Activated CD8-positive, alpha-beta memory T cell treated with anti-CD3 and anti-CD28 coated beads, Interleukin-2, amount 10 ng/mL, durations not matched to agents 7 days and 5 days (primary cell): ENCODE measurements around the gene EPB41L2. TPM values are rescaled to one million over a fixed set of nuclear protein-coding genes. Genes with fewer than 3 reads are reported as not detected.

Source experiments
- ATAC-seq: fragments of 150-1000 bp; cut with Tn5 transposase; one replicate; pipeline ENCODE4 v1.10.0; 2021; ENCODE audit warnings: moderate library complexity
- CTCF ChIA-PET: fragments of 350-600 bp; sonication (Branson Sonifier 250); formaldehyde crosslinking; loops from one replicate; lab custom pipeline; 2021; ENCODE audit warnings: antibody characterized with exemption; lab: Charles Lee
- DNase-seq: peaks from one replicate; pipeline ENCODE4 v3.0.0-alpha.2; 2020
- H3K27ac Mint-ChIP-seq: one replicate; pipeline ENCODE4 v1.8.0; 2021; ENCODE audit warnings: mild to moderate bottlenecking, mixed read lengths
- H3K27me3 Mint-ChIP-seq: one replicate; pipeline ENCODE4 v1.8.0; 2021; ENCODE audit warnings: mixed read lengths
- H3K36me3 Mint-ChIP-seq: one replicate; pipeline ENCODE4 v1.8.0; 2021; ENCODE audit warnings: mild to moderate bottlenecking, mixed read lengths
- H3K4me1 Mint-ChIP-seq: one replicate; pipeline ENCODE4 v1.8.0; 2021; ENCODE audit warnings: mixed read lengths
- H3K4me3 Mint-ChIP-seq: one replicate; pipeline ENCODE4 v1.8.0; 2021; ENCODE audit warnings: mild to moderate bottlenecking, moderate library complexity, mixed read lengths
- H3K9me3 Mint-ChIP-seq: one replicate; pipeline ENCODE4 v1.8.0; 2022; ENCODE audit warnings: low read depth, mixed read lengths
- total RNA-seq, 2 experiments: library from RNA; stranded (reverse); gene quantifications; one replicate each; pipeline ENCODE4 v1.2.3, GENCODE V29; 2021

Gene EPB41L2
- total RNA-seq, 2 experiments from 2014 or later: 32.8 to 58.0 TPM

GRCh38 chr6:130873746-130874145 is 189.3 kb downstream of the EPB41L2 start:
- ATAC-seq: no peak
- Mint-ChIP-seq H3K27me3 (no peaks in the 10 kb centered on the region), H3K4me3 (no peak overlapping the region), H3K36me3 (no peaks in the 10 kb centered on the region), H3K9me3 (no peaks in the 10 kb centered on the region), H3K4me1 (peaks cover 7% of the 10 kb centered on the region), H3K27ac (no peak overlapping the region)
- CTCF ChIA-PET: interaction anchor here (1.0 to 2.4 kb wide), 5 partner anchors 10 to 551 kb away, joined by 3 to 13 read pairs (median 5); no protein-coding TSS in a partner anchor
- no peak for DNase-seq

GRCh38 chr6:130872250-130873095 is 190.6 kb downstream of the EPB41L2 start:
- H3K27me3 Mint-ChIP-seq: no peaks in the 10 kb centered on the region
- CTCF ChIA-PET: interaction anchor here (1.0 to 2.4 kb wide), 11 partner anchors 8 to 548 kb away, joined by 3 to 13 read pairs (median 5); no protein-coding TSS in a partner anchor
- H3K36me3 Mint-ChIP-seq: no peaks in the 10 kb centered on the region
- no peaks in the 10 kb centered on the region for H3K9me3 Mint-ChIP-seq
- peaks cover 7% of the 10 kb centered on the region for H3K4me1 Mint-ChIP-seq
- DNase-seq (peak; percentile 79), ATAC-seq (peak; percentile 49)
- no peak overlapping the region for H3K27ac Mint-ChIP-seq
- H3K4me3 Mint-ChIP-seq: no peak overlapping the region

GRCh38 chr6:130870179-130870880 is 192.7 kb downstream of the EPB41L2 start:
- H3K4me1 Mint-ChIP-seq: peaks cover 7% of the 10 kb centered on the region
- no peak for DNase-seq
- no peak overlapping the region for H3K4me3 Mint-ChIP-seq
- no peak overlapping the region for H3K27ac Mint-ChIP-seq
- CTCF ChIA-PET: interaction anchor here (0.7 to 2.2 kb wide), 7 partner anchors 10 to 917 kb away, joined by 3 to 9 read pairs (median 4); no protein-coding TSS in a partner anchor
- no peaks in the 10 kb centered on the region for H3K27me3 Mint-ChIP-seq
- no peak for ATAC-seq
- H3K9me3 Mint-ChIP-seq: no peaks in the 10 kb centered on the region
- H3K36me3 Mint-ChIP-seq: no peaks in the 10 kb centered on the region

GRCh38 chr6:130869681-130870080 is 193.4 kb downstream of the EPB41L2 start:
- CTCF ChIA-PET: no interaction called here
- H3K27ac Mint-ChIP-seq: no peak overlapping the region
- peaks cover 7% of the 10 kb centered on the region for H3K4me1 Mint-ChIP-seq
- no peaks in the 10 kb centered on the region for H3K27me3 Mint-ChIP-seq
- H3K36me3 Mint-ChIP-seq: no peaks in the 10 kb centered on the region
- DNase-seq (no peak), ATAC-seq (no peak)
- H3K4me3 Mint-ChIP-seq: no peak overlapping the region
- H3K9me3 Mint-ChIP-seq: no peaks in the 10 kb centered on the region

- ATAC-seq (no peak), DNase-seq (no peak)
- Mint-ChIP-seq H3K27ac (no peak overlapping the region), H3K36me3 (no peaks in the 10 kb centered on the region), H3K27me3 (no peaks in the 10 kb centered on the region), H3K4me3 (no peak overlapping the region), H3K4me1 (peaks cover 4% of the 10 kb centered on the region), H3K9me3 (no peaks in the 10 kb centered on the region)
- CTCF ChIA-PET: no interaction called here
Observed at GRCh38 chr6:130865793-130866192, 197.3 kb downstream of the EPB41L2 start.

GRCh38 chr6:130864344-130864743 is 198.7 kb downstream of the EPB41L2 start:
- ATAC-seq (no peak), DNase-seq (no peak)
- Mint-ChIP-seq H3K4me3 (no peak overlapping the region), H3K27me3 (no peaks in the 10 kb centered on the region), H3K9me3 (no peaks in the 10 kb centered on the region), H3K4me1 (no peaks in the 10 kb centered on the region), H3K36me3 (no peaks in the 10 kb centered on the region), H3K27ac (no peak overlapping the region)
- CTCF ChIA-PET: interaction anchor here (1.0 to 1.5 kb wide), 2 partner anchors 8 to 25 kb away, joined by 3 to 5 read pairs; no protein-coding TSS in a partner anchor

- no peak for DNase-seq
- no peak for ATAC-seq
- Mint-ChIP-seq H3K36me3 (no peaks in the 10 kb centered on the region), H3K27ac (no peak overlapping the region), H3K4me1 (no peaks in the 10 kb centered on the region), H3K9me3 (no peaks in the 10 kb centered on the region), H3K27me3 (no peaks in the 10 kb centered on the region), H3K4me3 (no peak overlapping the region)
- CTCF ChIA-PET: interaction anchor here (1.0 to 1.5 kb wide), 2 partner anchors 9 to 26 kb away, joined by 3 to 5 read pairs; no protein-coding TSS in a partner anchor
Observed at GRCh38 chr6:130863415-130864230, 199.4 kb downstream of the EPB41L2 start.

GRCh38 chr6:130862370-130862769 is 200.7 kb downstream of the EPB41L2 start:
- Mint-ChIP-seq H3K4me3 (no peak overlapping the region), H3K9me3 (no peaks in the 10 kb centered on the region), H3K27ac (no peak overlapping the region), H3K4me1 (no peaks in the 10 kb centered on the region), H3K36me3 (no peaks in the 10 kb centered on the region), H3K27me3 (no peaks in the 10 kb centered on the region)
- no peak for ATAC-seq
- CTCF ChIA-PET: interaction anchor here (0.6 kb wide), 1 partner anchor 12 kb away, joined by 3 read pairs; no protein-coding TSS in a partner anchor
- DNase-seq: no peak

- H3K27ac Mint-ChIP-seq: no peak overlapping the region
- ATAC-seq: no peak
- H3K4me3 Mint-ChIP-seq: no peak overlapping the region
- no peaks in the 10 kb centered on the region for H3K36me3 Mint-ChIP-seq
- no peak for DNase-seq
- no peaks in the 10 kb centered on the region for H3K27me3 Mint-ChIP-seq
- CTCF ChIA-PET: interaction anchor here (1.0 kb wide), 1 partner anchor 17 kb away, joined by 3 read pairs; no protein-coding TSS in a partner anchor
- H3K4me1 Mint-ChIP-seq: no peaks in the 10 kb centered on the region
- H3K9me3 Mint-ChIP-seq: no peaks in the 10 kb centered on the region
Observed at GRCh38 chr6:130859161-130859867, 203.7 kb downstream of the EPB41L2 start.

GRCh38 chr6:130858498-130859160 is 204.4 kb downstream of the EPB41L2 start:
- Mint-ChIP-seq H3K27ac (no peak overlapping the region), H3K36me3 (no peaks in the 10 kb centered on the region), H3K4me1 (no peaks in the 10 kb centered on the region), H3K4me3 (no peak overlapping the region), H3K27me3 (no peaks in the 10 kb centered on the region), H3K9me3 (no peaks in the 10 kb centered on the region)
- CTCF ChIA-PET: no interaction called here
- DNase-seq: no peak
- ATAC-seq: no peak

- Mint-ChIP-seq H3K4me3 (no peak overlapping the region), H3K4me1 (no peaks in the 10 kb centered on the region), H3K36me3 (no peaks in the 10 kb centered on the region), H3K27me3 (no peaks in the 10 kb centered on the region), H3K9me3 (no peaks in the 10 kb centered on the region), H3K27ac (no peak overlapping the region)
- CTCF ChIA-PET: no interaction called here
- DNase-seq: no peak
- no peak for ATAC-seq
Observed at GRCh38 chr6:130858054-130858453, 205.0 kb downstream of the EPB41L2 start.

- no peaks in the 10 kb centered on the region for H3K9me3 Mint-ChIP-seq
- peaks cover 9% of the 10 kb centered on the region for H3K4me1 Mint-ChIP-seq
- DNase-seq (no peak), ATAC-seq (no peak)
- no peaks in the 10 kb centered on the region for H3K27me3 Mint-ChIP-seq
- CTCF ChIA-PET: no interaction called here
- H3K36me3 Mint-ChIP-seq: no peaks in the 10 kb centered on the region
- H3K27ac Mint-ChIP-seq: no peak overlapping the region
- H3K4me3 Mint-ChIP-seq: no peak overlapping the region
Observed at GRCh38 chr6:130853555-130854183, 209.4 kb downstream of the EPB41L2 start.
